ENCODE results near the gene C2CD4C. TPM values are rescaled to one million over a fixed set of nuclear protein-coding genes. Genes with fewer than 3 reads are reported as not detected.

C2CD4C gene
- polyA plus RNA-seq, 1 experiment = 0.07 TPM

DNA sequence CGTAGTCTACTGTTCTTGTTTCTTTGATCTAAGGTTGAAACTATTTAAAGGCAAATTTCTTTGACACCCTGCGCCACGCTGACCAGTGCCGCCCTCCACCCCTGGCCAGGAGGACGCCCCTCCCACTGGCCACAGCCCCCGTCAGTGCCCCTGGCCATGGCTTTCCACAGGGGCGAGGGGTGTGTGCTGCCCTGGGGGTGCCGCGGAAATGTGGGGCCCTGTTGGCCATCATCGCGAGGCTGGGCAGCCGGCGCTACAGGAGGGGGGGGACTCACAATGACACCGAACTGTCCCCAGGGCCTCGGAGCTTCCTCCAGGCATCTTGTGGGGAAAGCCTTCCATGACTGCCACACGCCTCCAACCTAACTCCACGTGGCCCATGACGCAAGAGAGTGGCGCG lies 41.0 kb upstream of the C2CD4C start:
- H3K4me3 ChIP-seq (ENCODE audit: low read depth, low read length) = no peak overlapping the region
- TF ChIP-seq, protein P1, sequence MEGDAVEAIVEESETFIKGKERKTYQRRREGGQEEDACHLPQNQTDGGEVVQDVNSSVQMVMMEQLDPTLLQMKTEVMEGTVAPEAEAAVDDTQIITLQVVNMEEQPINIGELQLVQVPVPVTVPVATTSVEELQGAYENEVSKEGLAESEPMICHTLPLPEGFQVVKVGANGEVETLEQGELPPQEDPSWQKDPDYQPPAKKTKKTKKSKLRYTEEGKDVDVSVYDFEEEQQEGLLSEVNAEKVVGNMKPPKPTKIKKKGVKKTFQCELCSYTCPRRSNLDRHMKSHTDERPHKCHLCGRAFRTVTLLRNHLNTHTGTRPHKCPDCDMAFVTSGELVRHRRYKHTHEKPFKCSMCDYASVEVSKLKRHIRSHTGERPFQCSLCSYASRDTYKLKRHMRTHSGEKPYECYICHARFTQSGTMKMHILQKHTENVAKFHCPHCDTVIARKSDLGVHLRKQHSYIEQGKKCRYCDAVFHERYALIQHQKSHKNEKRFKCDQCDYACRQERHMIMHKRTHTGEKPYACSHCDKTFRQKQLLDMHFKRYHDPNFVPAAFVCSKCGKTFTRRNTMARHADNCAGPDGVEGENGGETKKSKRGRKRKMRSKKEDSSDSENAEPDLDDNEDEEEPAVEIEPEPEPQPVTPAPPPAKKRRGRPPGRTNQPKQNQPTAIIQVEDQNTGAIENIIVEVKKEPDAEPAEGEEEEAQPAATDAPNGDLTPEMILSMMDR (IDR thresholded peaks at IDR 0.05; ENCODE audit: insufficient read depth, low read depth, low read length) = no peak
- DNase-seq (ENCODE audit: low read depth) = no peak
- POLR2A ChIA-PET = no interaction called here
- H3K36me3 ChIP-seq (ENCODE audit: control insufficient read depth, insufficient read depth, low read length) = no peaks in the 10 kb centered on the region
- H3K27me3 ChIP-seq (ENCODE audit: control insufficient read depth, insufficient read depth, low read length) = no peaks in the 10 kb centered on the region
- CTCF ChIA-PET = no interaction called here

DNA sequence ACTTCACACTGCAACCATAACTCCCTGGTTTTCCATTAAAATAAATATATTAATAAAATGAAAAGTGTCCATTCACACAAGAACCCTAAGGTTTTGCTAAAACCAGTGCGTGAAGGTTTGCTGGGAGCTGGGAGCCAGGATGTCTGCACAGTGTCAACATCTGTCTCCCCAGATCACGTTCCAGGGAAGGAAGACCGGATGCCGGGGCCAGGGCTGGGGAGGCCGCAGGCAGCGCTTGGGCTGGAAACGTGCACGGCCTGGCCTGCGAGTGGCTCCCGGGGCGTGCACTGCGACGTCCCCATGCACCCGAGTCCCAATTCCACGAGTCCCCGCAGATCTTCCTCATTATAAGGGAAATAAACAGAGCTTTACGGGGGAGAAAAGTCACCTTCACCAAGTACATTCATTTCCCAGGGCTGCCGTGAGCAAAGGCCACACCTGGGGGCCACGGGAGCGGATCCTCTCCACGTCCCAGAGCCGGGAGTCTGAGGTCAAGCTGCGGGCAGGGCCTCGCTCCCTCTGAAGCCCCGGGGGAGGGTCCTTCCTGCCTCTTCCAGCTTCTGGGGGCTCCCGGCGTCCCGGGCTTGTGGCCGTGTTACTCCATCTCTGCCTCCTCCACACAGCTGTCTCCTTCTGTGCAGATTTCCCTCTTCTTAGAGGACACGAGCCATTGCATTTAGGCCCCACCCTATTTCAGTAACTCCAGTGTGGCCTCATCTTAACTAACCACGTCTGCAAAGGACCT lies 39.0 kb upstream of the C2CD4C start:
- ChIA-PET POLR2A (no interaction called here), CTCF (interaction anchor here (0.6 to 1.0 kb wide), 2 partner anchors 9 to 47 kb away, joined by 3 read pairs; no protein-coding TSS in a partner anchor)
- Histone ChIP-seq H3K36me3 (ENCODE audit: control insufficient read depth, insufficient read depth, low read length) (no peaks in the 10 kb centered on the region), H3K4me3 (ENCODE audit: low read depth, low read length) (no peak overlapping the region), H3K27me3 (ENCODE audit: control insufficient read depth, insufficient read depth, low read length) (no peaks in the 10 kb centered on the region)
- DNase-seq (ENCODE audit: low read depth) = no peak
- TF ChIP-seq, protein P1 (IDR thresholded peaks at IDR 0.05; ENCODE audit: insufficient read depth, low read depth, low read length) = no peak

DNA sequence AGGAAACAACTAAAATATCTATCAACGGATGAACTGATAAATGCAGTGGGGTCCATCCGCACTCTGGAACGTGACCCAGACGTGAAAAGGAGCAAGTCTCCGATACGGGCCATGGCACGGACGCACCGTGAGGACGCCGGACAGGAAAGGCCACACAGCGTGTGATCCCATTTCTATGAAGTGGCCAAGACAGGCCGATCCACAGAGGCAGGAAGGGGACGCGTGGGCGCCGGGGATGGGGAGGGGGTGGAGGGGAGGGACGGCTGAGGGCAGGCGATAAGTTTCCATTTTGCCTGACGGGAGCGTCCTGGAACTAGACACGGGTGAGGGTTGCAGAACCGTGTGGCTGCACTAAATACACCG lies 38.1 kb upstream of the C2CD4C start:
- CTCF ChIA-PET = no interaction called here
- Histone ChIP-seq H3K36me3 (ENCODE audit: control insufficient read depth, insufficient read depth, low read length) (no peaks in the 10 kb centered on the region), H3K27me3 (ENCODE audit: control insufficient read depth, insufficient read depth, low read length) (no peaks in the 10 kb centered on the region), H3K4me3 (ENCODE audit: low read depth, low read length) (no peak overlapping the region)
- TF ChIP-seq, protein P1 (IDR thresholded peaks at IDR 0.05; ENCODE audit: insufficient read depth, low read depth, low read length) = no peak
- DNase-seq (ENCODE audit: low read depth) = no peak
- POLR2A ChIA-PET = no interaction called here

DNA sequence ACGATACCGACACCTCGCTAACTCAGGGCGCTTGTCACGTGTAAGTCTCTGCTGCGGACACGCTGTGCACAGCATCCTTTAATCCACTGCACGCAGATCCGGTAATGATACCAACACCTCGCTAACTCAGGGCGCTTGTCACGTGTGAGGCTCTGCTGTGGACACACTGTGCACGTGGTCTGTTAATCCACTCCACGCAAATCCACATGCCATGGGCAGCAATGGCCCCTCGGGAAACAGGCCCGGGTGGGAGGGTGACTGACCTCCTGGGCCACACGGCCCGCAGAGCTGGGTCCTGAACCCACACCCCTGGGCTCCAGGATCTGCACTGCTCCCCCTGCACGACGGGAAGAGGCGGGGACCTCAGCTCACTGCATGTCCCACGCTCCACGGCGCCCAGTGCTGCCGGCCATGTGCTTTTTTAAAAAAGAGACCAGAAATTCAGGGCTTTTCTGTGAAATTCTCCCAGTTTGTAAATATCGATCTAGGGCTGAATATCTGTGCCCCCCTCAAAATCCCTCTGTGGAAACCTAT lies 35.8 kb upstream of the C2CD4C start:
- no peak for DNase-seq (ENCODE audit: low read depth)
- TF ChIP-seq, protein P1 (IDR thresholded peaks at IDR 0.05; ENCODE audit: insufficient read depth, low read depth, low read length) = no peak
- H3K36me3 ChIP-seq (ENCODE audit: control insufficient read depth, insufficient read depth, low read length) = no peaks in the 10 kb centered on the region
- ChIA-PET POLR2A (no interaction called here), CTCF (no interaction called here)
- H3K4me3 ChIP-seq (ENCODE audit: low read depth, low read length) = no peak overlapping the region
- no peaks in the 10 kb centered on the region for H3K27me3 ChIP-seq (ENCODE audit: control insufficient read depth, insufficient read depth, low read length)

DNA sequence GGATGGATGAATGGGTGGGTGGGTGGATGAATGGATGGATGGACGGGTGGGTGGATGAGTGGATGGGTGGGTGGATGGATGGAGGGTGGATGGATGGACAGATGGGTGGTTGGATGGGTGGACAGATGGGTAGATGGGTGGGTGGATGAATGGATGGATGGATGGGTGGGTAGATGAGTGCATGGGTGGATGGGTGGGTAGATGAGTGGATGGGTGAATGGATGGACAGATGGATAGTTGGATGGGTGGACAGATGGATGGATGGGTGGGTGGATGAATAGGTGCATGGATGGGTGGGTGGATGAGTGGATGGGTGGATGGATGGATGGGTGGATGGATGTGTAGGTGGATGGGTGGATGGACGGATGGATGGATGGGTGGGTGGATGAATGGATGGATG lies 34.1 kb upstream of the C2CD4C start:
- no peak overlapping the region for H3K4me3 ChIP-seq (ENCODE audit: low read depth, low read length)
- H3K27me3 ChIP-seq (ENCODE audit: control insufficient read depth, insufficient read depth, low read length) = no peaks in the 10 kb centered on the region
- no peaks in the 10 kb centered on the region for H3K36me3 ChIP-seq (ENCODE audit: control insufficient read depth, insufficient read depth, low read length)
- no peak for DNase-seq (ENCODE audit: low read depth)
- CTCF ChIA-PET = no interaction called here
- TF ChIP-seq, protein P1 (IDR thresholded peaks at IDR 0.05; ENCODE audit: insufficient read depth, low read depth, low read length) = no peak
- POLR2A ChIA-PET = no interaction called here

Data from BJ (cell line).